Testis (tissue), 3 donors: Measurements from ENCODE around the gene HBG2. TPM values are rescaled to one million over a fixed set of nuclear protein-coding genes. Genes with fewer than 3 reads are reported as not detected.
"Not testable (repeated sequence)": the region's sequence is repeated elsewhere in the genome, so short reads cannot be mapped to it uniquely, and the experiment has no call there.

Experiments used
- DNase-seq: peaks from one replicate; pipeline ENCODE4 v3.0.0-alpha.2; 2019
- H3K27ac ChIP-seq, 2 donors: fragments of 200-600 bp; sonication (generic); one replicate each; pipeline ENCODE4 v1.5.1; 2019
- H3K27me3 ChIP-seq: fragments of 200-600 bp; sonication (generic); one replicate; pipeline ENCODE4 v1.5.1; 2019
- H3K36me3 ChIP-seq: fragments of 200-600 bp; sonication (generic); one replicate; pipeline ENCODE4 v1.5.1; 2017; ENCODE audit warnings: low read depth; ENCODE audit errors: missing control alignments
- H3K4me1 ChIP-seq: fragments of 200-600 bp; sonication (generic); one replicate; pipeline ENCODE4 v1.5.1; 2019
- H3K4me3 ChIP-seq, 2 donors: fragments of 200-600 bp; sonication (generic); one replicate each; pipeline ENCODE4 v1.5.1; 2017 to 2019
- H3K9me3 ChIP-seq: fragments of 200-600 bp; sonication (generic); one replicate; pipeline ENCODE4 v1.5.1; 2017
- POLR2A ChIP-seq: fragments of 450-650 bp; IDR thresholded peaks from one replicate; pipeline ENCODE4 v1.6.1; 2017; ENCODE audit warnings: antibody characterized with exemption, mild to moderate bottlenecking, moderate library complexity
- WGBS, 2 donors: methylation state at CpG; one replicate each; pipeline ENCODE4 v1.1.5; 2018; 5-methylcytosine and 5-hydroxymethylcytosine counted together
- intact Hi-C: fragments of 100-400 bp; cut with DNase I; formaldehyde crosslinking; loops from one replicate; pipeline ENCODE4 v1.15.1; 2023; ENCODE audit warnings: low total_unique reads
- polyA plus RNA-seq: library from polyadenylated mRNA; stranded (reverse); fragments of 350-450 nt; fragmentation: Illumina TruSeq; extraction: RNeasy Lipid Tissue Mini Kit (QIAGEN cat#74804); gene quantifications from one replicate; pipeline ENCODE4 v1.2.3, GENCODE V29; 2014; ENCODE audit warnings: low read depth, low replicate concordance; ENCODE audit not compliant: insufficient read depth
- total RNA-seq, 2 donors: library from RNA; depleted of rRNA; stranded (reverse); fragments of >200 nt; gene quantifications; one replicate each; pipeline ENCODE4 v1.2.3, GENCODE V29; 2016
- TF ChIP-seq, protein P1 (sequence below), 3 experiments: fragments of 450-650 bp in 2 of 3; fragments of 200-600 bp in 1 of 3; sonication (generic) in 1 of 3; IDR thresholded peaks; one replicate each; pipeline ENCODE4 v1.5.1; 2016 to 2019; ENCODE audit warnings: antibody characterized with exemption in 3 of 3, mild to moderate bottlenecking in 2 of 3, moderate library complexity in 1 of 3

Gene HBG2
- total and polyA plus RNA-seq, 3 donors from 2014 or later = not detected

DNA sequence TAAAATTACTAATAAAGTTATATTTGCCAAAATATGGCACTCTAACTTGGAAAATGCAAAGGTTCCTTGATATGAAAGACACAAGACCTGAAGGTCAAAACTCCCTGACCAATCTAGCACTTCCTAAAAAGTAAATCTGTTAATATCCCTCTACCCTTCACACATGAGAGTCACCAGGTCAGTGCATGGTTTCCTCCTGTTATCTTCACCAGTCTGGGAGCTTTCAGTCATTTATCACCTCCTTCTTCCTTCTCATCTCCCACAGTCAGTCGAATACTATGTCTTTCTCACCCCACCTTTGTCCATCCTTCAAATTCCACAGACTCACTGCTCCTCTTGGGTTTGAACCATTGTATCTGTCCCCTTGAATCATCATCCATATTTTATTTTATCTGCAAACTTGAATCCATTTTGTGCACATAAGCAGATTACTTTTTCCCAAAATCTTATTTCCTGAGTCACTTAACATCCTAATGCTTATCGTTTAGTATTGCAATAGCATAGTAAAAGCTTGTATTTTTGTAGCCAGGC is 12.5 kb upstream of the HBG2 start:
- intact Hi-C loops = no loop called here
- Histone ChIP-seq H3K36me3 (no peaks in the 10 kb centered on the region), H3K9me3 (no peaks in the 10 kb centered on the region), H3K4me1 (no peaks in the 10 kb centered on the region), H3K4me3 (no peak overlapping the region), H3K27ac (no peak overlapping the region), H3K27me3 (no peaks in the 10 kb centered on the region)
- TF ChIP-seq POLR2A = no peak
- TF ChIP-seq, protein P1, sequence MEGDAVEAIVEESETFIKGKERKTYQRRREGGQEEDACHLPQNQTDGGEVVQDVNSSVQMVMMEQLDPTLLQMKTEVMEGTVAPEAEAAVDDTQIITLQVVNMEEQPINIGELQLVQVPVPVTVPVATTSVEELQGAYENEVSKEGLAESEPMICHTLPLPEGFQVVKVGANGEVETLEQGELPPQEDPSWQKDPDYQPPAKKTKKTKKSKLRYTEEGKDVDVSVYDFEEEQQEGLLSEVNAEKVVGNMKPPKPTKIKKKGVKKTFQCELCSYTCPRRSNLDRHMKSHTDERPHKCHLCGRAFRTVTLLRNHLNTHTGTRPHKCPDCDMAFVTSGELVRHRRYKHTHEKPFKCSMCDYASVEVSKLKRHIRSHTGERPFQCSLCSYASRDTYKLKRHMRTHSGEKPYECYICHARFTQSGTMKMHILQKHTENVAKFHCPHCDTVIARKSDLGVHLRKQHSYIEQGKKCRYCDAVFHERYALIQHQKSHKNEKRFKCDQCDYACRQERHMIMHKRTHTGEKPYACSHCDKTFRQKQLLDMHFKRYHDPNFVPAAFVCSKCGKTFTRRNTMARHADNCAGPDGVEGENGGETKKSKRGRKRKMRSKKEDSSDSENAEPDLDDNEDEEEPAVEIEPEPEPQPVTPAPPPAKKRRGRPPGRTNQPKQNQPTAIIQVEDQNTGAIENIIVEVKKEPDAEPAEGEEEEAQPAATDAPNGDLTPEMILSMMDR (IDR thresholded peaks at IDR 0.05) = no peak
- 87 to 93% methylated on average over 2 of the region's 2 CpGs for WGBS, 2 donors
- no peak for DNase-seq

DNA sequence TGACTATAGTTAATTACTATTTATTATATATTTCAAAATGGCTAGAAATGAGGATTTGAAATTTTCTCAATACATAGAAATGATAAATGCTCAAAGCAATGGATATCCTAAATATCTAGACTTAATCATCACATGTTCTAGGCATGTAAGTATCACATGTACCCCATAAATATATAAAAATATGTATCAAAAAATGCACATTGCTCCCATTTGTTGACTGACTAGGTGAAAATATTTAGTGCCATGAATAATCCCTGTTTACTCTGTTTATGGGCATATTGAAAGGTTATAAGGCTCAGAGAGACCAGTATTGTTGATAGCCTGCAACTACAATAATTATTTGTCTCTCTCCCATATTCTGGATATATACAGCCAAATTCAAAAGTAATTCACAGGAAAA is 12.0 kb upstream of the HBG2 start:
- no peak overlapping the region for H3K4me3 ChIP-seq
- no peaks in the 10 kb centered on the region for H3K4me1 ChIP-seq
- H3K36me3 ChIP-seq = no peaks in the 10 kb centered on the region
- no peaks in the 10 kb centered on the region for H3K27me3 ChIP-seq
- intact Hi-C loops = no loop called here
- H3K27ac ChIP-seq = no peak overlapping the region
- H3K9me3 ChIP-seq = no peaks in the 10 kb centered on the region
- TF ChIP-seq POLR2A = no peak
- TF ChIP-seq, protein P1 (IDR thresholded peaks at IDR 0.05) = no peak
- no peak for DNase-seq

DNA sequence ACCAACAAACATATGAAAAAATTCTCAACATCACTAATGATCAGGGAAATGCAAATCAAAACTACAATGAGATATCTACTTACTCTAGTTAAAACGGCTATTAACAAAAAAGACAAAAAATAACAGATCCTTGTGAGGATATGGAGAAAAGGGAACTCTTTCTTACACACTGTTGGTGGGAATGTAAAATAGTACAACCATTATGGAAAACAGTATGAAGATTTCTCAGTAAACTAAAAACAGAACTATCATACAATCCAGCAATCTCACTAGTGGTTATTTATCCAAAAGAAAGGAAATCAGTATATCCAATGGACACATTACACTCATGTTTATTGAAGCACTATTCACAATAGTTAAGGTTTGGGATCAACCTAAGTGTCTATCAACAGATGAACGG is 11.3 kb upstream of the HBG2 start:
- Histone ChIP-seq H3K4me1 (no peaks in the 10 kb centered on the region), H3K36me3 (no peaks in the 10 kb centered on the region), H3K27me3 (no peaks in the 10 kb centered on the region), H3K9me3 (no peaks in the 10 kb centered on the region), H3K4me3 (no peak overlapping the region), H3K27ac (no peak overlapping the region)
- 71% methylated on average over 2 of the region's 2 CpGs for WGBS, 2 donors
- TF ChIP-seq POLR2A = no peak
- TF ChIP-seq, protein P1 (IDR thresholded peaks at IDR 0.05) = no peak
- DNase-seq = no peak
- intact Hi-C loops = no loop called here

DNA sequence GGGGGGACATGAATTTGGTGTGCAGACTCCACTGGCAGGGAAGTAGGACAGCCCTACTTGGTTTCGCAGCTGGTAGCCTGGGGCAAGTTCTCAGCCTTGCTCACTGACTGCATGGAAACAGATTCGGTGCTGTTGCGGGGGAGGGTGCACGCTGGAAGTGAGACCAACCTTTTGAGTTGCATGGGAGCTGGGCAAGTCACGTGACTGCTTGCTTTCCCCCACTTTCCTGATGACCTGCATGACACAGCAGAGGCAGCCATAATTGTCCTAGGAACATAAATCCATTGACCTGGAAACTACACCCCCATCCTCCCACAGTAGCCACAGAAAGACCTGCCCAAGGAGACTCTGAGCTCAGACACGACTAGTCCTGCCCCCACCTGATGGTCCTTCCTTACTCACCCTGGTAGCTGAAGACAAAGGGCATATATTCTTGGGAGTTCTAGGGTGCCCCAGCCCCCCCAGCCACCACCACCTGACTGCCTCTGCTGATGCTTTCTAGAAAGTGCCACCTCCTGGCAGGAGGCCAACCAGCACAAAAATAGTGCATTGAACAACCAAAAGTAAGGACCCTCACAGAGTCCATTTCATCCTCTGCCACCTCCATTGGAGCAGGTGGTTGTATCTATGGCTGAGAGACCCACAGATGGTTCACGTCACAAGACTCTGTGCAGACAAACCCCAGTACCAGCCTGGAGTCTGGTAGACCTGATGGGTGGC is 4.1 kb upstream of the HBG2 start:
- DNase-seq = no peak
- Histone ChIP-seq H3K27ac (no peak overlapping the region), H3K4me3 (no peak overlapping the region), H3K4me1 (no peaks in the 10 kb centered on the region), H3K27me3 (no peaks in the 10 kb centered on the region), H3K36me3 (no peaks in the 10 kb centered on the region), H3K9me3 (no peaks in the 10 kb centered on the region)
- intact Hi-C loops = no loop called here
- TF ChIP-seq, protein P1 (IDR thresholded peaks at IDR 0.05) = no peak
- no peak for TF ChIP-seq POLR2A
- whole genome bisulfite sequencing, 2 donors = 71 to 85% methylated on average over 7 of the region's 7 CpGs

DNA sequence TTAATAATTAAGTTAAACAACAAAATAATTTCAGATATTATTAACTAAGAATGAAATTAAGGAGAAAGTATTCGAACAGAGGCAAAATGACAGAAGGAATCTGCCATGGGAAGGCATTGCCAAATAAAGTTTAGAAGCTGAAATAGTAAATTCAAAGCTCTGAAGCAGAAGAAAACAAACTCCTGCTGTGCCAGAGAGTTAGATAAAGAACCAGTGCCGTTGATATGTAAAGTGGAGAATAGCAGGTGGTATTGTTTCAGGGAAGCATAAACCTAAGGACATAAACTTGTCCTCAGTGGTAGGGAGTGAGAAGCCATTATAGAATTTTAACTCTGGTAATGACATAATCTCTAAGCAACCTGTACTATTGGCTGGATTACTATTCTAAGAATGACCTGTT is 2.7 kb upstream of the HBG2 start:
- no peak for DNase-seq
- 33 to 49% methylated on average over 2 of the region's 2 CpGs for WGBS, 2 donors

DNA sequence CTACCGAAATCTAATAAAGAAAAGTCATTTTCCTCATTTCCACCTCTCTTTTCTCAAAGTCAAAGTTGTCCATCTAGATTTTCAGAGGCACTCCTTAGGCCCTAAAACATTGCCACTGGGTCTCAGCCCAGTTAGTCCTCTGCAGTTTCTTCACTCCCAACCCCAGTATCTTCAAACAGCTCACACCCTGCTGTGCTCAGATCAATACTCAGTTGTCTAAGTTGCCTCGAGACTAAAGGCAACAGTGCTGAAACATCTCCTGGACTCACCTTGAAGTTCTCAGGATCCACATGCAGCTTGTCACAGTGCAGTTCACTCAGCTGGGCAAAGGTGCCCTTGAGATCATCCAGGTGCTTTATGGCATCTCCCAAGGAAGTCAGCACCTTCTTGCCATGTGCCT is 558 bp downstream of the HBG2 start:
- DNase-seq, H3K27me3 ChIP-seq, H3K36me3 ChIP-seq, H3K4me3 ChIP-seq, H3K4me1 ChIP-seq, H3K27ac ChIP-seq, intact Hi-C loops, H3K9me3 ChIP-seq: not testable (repeated sequence)
- WGBS, 2 donors = 87 to 89% methylated on average over 2 of the region's 2 CpGs

More for the DNA sequence above, 2.7 kb upstream of the HBG2 start:
- Histone ChIP-seq H3K27me3 (no peaks in the 10 kb centered on the region), H3K27ac (no peak overlapping the region), H3K9me3 (no peaks in the 10 kb centered on the region), H3K4me3 (no peak overlapping the region), H3K36me3 (no peaks in the 10 kb centered on the region), H3K4me1 (no peaks in the 10 kb centered on the region)
- intact Hi-C loops = no loop called here
- TF ChIP-seq, protein P1 (IDR thresholded peaks at IDR 0.05) = no peak
- TF ChIP-seq POLR2A = no peak

DNA sequence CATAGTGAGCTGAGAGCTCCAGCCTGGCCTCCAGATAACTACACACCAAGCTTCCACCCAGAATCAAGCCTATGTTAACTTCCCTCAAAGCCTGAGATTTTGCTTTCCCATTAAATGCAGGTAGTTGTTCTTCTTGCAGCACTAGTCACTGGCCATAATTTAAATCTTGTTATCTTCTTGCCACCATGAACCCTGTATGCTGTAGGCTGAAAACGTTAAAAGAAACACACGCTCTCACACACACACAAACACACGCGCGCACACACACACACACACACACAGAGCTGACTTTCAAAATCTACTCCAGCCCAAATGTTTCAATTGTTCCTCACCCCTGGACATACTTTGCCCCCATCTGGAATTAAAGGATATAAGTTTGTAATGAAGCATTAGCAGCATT is 1.1 kb downstream of the HBG2 start:
- DNase-seq, H3K27me3 ChIP-seq, H3K27ac ChIP-seq, H3K4me3 ChIP-seq, H3K36me3 ChIP-seq, H3K9me3 ChIP-seq, intact Hi-C loops, H3K4me1 ChIP-seq: not testable (repeated sequence)
- 78 to 80% methylated on average over 5 of the region's 5 CpGs for WGBS, 2 donors
